Measurements from ENCODE around the gene TCF4.

Gene TCF4

DNA sequence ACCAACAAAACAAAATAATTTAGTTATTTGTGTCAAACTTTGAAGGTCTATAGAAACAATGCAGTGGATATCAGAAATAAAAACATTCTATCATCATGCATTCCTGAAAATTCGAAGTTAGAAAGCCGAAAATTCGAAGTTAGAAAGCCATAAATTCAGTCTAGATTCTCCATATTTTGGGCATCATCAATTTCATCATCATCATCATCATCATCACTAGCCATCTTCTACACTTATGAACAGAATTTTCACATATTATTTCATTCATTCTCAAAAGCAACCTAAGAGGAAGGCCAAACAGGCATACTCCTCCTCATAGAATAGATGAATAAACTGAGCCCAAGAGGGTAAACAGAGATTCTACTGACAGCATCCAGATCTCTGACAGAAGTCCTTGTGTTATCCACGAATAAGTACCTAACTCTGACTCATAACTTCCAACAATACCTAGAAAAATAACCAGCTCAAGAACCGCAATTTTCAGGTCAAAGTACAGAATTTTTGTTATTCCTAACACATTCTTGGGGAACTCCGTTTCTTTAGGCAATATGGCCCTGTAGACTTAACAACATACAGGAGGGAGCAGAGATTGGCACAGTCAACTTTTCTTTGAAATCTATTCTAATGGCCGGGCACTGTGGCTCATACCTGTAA, 84.7 kb downstream of the TCF4 start:
- H3K27me3 ChIP-seq (ENCODE audit: insufficient read depth, poor library complexity, severe bottlenecking), result no peaks in the 10 kb centered on the region
- no peak overlapping the region for H3K27ac ChIP-seq (replicated peaks)

DNA sequence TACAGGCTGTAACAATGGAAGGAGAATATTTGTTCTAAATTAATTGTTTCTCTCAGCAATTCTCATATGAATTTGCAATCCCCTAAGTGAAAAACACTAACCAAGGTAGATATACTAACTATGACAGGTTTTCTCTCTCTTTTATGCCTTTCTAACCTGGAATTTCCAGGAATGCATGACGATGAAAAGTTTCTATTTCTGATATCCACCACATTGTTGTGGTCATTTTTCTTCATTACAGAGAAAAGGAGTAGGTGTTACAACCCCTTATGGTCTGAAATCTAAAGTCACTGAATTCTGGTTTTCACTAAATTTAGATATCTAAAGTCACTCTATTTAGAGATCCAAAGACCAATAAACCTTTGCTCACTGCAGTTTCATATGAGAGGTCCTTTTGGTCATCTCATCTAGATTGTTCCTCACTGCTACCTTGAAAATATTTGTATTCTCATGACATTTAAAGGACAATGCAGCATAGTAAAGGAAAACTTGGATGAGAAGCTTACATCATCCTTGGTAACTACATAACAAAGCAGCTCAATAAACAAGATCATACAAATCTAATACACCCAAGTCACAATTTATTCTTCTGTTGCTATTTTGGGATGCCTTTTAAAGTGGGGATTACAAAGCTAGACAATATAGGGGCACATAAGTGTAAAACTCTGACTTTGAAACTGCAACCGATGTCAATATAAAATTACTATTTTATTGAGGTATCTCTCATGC, 85.8 kb downstream of the TCF4 start:
- TF ChIP-seq SPI1 (IDR thresholded peaks at IDR 0.05; ENCODE audit: borderline replicate concordance, low read depth) (no peak), POLR2AphosphoS5 (IDR thresholded peaks at IDR 0.05; ENCODE audit: low read depth) (no peak), GABPA (IDR thresholded peaks at IDR 0.05; ENCODE audit: low read depth) (no peak)
- TF ChIP-seq, protein P1, sequence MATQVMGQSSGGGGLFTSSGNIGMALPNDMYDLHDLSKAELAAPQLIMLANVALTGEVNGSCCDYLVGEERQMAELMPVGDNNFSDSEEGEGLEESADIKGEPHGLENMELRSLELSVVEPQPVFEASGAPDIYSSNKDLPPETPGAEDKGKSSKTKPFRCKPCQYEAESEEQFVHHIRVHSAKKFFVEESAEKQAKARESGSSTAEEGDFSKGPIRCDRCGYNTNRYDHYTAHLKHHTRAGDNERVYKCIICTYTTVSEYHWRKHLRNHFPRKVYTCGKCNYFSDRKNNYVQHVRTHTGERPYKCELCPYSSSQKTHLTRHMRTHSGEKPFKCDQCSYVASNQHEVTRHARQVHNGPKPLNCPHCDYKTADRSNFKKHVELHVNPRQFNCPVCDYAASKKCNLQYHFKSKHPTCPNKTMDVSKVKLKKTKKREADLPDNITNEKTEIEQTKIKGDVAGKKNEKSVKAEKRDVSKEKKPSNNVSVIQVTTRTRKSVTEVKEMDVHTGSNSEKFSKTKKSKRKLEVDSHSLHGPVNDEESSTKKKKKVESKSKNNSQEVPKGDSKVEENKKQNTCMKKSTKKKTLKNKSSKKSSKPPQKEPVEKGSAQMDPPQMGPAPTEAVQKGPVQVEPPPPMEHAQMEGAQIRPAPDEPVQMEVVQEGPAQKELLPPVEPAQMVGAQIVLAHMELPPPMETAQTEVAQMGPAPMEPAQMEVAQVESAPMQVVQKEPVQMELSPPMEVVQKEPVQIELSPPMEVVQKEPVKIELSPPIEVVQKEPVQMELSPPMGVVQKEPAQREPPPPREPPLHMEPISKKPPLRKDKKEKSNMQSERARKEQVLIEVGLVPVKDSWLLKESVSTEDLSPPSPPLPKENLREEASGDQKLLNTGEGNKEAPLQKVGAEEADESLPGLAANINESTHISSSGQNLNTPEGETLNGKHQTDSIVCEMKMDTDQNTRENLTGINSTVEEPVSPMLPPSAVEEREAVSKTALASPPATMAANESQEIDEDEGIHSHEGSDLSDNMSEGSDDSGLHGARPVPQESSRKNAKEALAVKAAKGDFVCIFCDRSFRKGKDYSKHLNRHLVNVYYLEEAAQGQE (IDR thresholded peaks at IDR 0.05; ENCODE audit: insufficient replicate concordance, low read depth), result no peak
- TF ChIP-seq, protein P2, sequence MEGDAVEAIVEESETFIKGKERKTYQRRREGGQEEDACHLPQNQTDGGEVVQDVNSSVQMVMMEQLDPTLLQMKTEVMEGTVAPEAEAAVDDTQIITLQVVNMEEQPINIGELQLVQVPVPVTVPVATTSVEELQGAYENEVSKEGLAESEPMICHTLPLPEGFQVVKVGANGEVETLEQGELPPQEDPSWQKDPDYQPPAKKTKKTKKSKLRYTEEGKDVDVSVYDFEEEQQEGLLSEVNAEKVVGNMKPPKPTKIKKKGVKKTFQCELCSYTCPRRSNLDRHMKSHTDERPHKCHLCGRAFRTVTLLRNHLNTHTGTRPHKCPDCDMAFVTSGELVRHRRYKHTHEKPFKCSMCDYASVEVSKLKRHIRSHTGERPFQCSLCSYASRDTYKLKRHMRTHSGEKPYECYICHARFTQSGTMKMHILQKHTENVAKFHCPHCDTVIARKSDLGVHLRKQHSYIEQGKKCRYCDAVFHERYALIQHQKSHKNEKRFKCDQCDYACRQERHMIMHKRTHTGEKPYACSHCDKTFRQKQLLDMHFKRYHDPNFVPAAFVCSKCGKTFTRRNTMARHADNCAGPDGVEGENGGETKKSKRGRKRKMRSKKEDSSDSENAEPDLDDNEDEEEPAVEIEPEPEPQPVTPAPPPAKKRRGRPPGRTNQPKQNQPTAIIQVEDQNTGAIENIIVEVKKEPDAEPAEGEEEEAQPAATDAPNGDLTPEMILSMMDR (IDR thresholded peaks at IDR 0.05; ENCODE audit: insufficient read depth, low read length), result no peak
- no peak for DNase-seq (ENCODE audit: low read depth in 1 of 2, low spot score in 1 of 2)
- H3K27me3 ChIP-seq (ENCODE audit: insufficient read depth, poor library complexity, severe bottlenecking), result no peaks in the 10 kb centered on the region
- H3K4me3 ChIP-seq (replicated peaks; ENCODE audit: insufficient read depth, low read length), result no peak overlapping the region
- H3K27ac ChIP-seq (replicated peaks), result no peak overlapping the region

More for the DNA sequence above, 84.7 kb downstream of the TCF4 start:
- no peak overlapping the region for H3K4me3 ChIP-seq (replicated peaks; ENCODE audit: insufficient read depth, low read length)
- DNase-seq (ENCODE audit: low read depth in 1 of 2, low spot score in 1 of 2), result no peak
- no peak for TF ChIP-seq SPI1 (IDR thresholded peaks at IDR 0.05; ENCODE audit: borderline replicate concordance, low read depth)
- TF ChIP-seq, protein P1 (IDR thresholded peaks at IDR 0.05; ENCODE audit: insufficient replicate concordance, low read depth), result no peak
- TF ChIP-seq POLR2AphosphoS5 (IDR thresholded peaks at IDR 0.05; ENCODE audit: low read depth), result no peak
- TF ChIP-seq, protein P2 (IDR thresholded peaks at IDR 0.05; ENCODE audit: insufficient read depth, low read length), result no peak
- TF ChIP-seq GABPA (IDR thresholded peaks at IDR 0.05; ENCODE audit: low read depth), result no peak

DNA sequence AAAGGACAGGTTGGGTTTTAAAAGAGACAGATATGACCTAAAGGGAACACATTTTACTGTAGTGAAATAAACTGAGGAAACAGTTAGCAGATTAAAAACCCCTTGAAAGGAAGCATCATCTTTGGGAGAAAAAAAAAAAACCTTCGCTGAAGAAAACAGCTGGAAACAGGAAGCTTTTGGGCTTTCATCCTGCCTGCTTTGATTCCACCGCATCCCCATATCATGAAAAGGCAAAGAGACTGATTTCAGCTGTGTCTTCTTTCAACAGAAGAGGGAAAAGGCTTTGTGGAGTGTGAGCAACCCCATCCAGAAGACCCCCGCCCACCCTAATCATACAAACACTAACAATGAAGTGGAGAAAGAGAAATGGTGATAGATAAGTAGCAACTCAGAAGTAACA, 86.4 kb downstream of the TCF4 start:
- H3K27me3 ChIP-seq (ENCODE audit: insufficient read depth, poor library complexity, severe bottlenecking), result no peaks in the 10 kb centered on the region
- H3K4me3 ChIP-seq (replicated peaks; ENCODE audit: insufficient read depth, low read length), result no peak overlapping the region
- DNase-seq (ENCODE audit: low read depth in 1 of 2, low spot score in 1 of 2), result no peak
- no peak overlapping the region for H3K27ac ChIP-seq (replicated peaks)
- TF ChIP-seq GABPA (IDR thresholded peaks at IDR 0.05; ENCODE audit: low read depth) (no peak), POLR2AphosphoS5 (IDR thresholded peaks at IDR 0.05; ENCODE audit: low read depth) (no peak), SPI1 (IDR thresholded peaks at IDR 0.05; ENCODE audit: borderline replicate concordance, low read depth) (no peak)
- TF ChIP-seq, protein P1 (IDR thresholded peaks at IDR 0.05; ENCODE audit: insufficient replicate concordance, low read depth), result no peak
- TF ChIP-seq, protein P2 (IDR thresholded peaks at IDR 0.05; ENCODE audit: insufficient read depth, low read length), result no peak

All from HL-60 (cell line).